Right atrium auricular region (tissue), 2 donors: ENCODE measurements around the gene TPRX1. TPM values are rescaled to one million over a fixed set of nuclear protein-coding genes. Genes with fewer than 3 reads are reported as not detected.
"Not testable (repeated sequence)": the region's sequence is repeated elsewhere in the genome, so short reads cannot be mapped to it uniquely, and the experiment has no call there.

Source experiments
- DNase-seq: peaks from one replicate; pipeline ENCODE4 v3.0.0-alpha.2; 2019; ENCODE audit warnings: low spot score
- H3K27ac ChIP-seq, 2 donors: fragments of 200-600 bp; sonication (generic); 1 replicate in 1 of 2; 2 replicates in 1 of 2; pipeline ENCODE4 v1.5.1; 2016 to 2019
- H3K27me3 ChIP-seq, 2 donors: fragments of 200-600 bp; sonication (generic); one replicate each; pipeline versions ENCODE4 v1.5.1 to v1.6.0; 2017 to 2019
- H3K36me3 ChIP-seq: fragments of 200-600 bp; sonication (generic); one replicate; pipeline ENCODE4 v1.5.1; 2016
- H3K4me1 ChIP-seq, 2 donors: fragments of 200-600 bp; sonication (generic); one replicate each; pipeline versions ENCODE4 v1.5.1 to v1.6.0; 2017 to 2019
- H3K4me3 ChIP-seq, 2 donors: fragments of 200-600 bp; sonication (generic); 1 replicate in 1 of 2; 2 replicates in 1 of 2; pipeline ENCODE4 v1.5.1; 2017 to 2019; ENCODE audit warnings: mild to moderate bottlenecking in 1 of 2, moderate library complexity in 1 of 2
- H3K9me3 ChIP-seq, 2 donors: fragments of 200-600 bp; sonication (generic); one replicate each; pipeline ENCODE4 v1.5.1; 2019
- total RNA-seq, 2 donors: library from RNA; depleted of rRNA; stranded (reverse); fragments of >200 nt; gene quantifications; one replicate each; pipeline ENCODE4 v1.1.0, GENCODE V29; 2016
- TF ChIP-seq, protein P1 (sequence below), 2 donors: fragments of 200-600 bp; sonication (generic); IDR thresholded peaks; one replicate each; pipeline ENCODE4 v1.5.1; 2019; ENCODE audit warnings: antibody characterized with exemption in 2 of 2

The TPRX1 gene
- total RNA-seq, 2 donors from 2014 or later = not detected

DNA sequence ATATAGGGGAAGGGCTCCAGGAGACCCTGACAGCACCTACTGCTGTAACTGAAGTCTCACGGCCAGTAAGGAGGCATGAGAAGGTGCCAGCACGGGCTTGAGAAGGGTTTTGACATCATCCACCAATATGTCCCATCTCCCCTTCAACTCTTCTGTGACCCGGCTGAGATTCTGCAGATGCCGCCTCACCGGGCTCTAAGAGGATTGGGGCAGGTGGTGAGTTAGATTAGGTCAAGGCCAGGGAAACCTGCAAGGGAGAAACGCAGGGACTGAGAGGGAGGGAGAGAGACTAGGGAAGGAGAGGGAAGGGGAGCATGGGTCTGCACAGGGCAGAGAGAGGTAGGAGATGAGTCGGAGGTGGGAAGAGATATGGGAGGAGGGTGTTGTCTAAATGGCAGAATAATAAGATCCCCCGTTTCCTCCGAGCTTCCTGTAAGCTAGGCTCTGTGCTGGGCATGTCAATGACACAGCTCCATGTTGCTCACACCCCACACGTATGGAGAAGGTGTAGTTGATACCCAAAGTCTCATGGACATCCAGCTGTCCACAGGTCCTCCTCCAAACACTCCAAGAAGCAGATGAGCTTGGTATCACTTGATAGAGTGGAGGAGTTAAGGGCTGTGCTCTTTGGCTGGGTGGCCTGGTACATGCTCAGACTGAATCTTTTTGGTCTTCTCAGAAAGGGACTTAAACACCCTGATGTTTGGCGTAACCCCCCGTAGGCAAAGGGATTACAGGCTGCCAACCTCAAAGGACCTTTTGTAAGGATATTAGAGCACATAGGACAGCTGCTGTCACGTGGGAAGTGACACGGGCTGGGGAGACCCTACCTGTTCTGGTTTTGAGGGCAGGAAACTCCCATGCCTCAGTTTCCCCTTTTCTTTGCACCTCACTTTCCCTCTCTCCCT, 6.1 kb downstream of the TPRX1 start:
- Histone ChIP-seq H3K4me3 (no peak overlapping the region), H3K27ac (no peak overlapping the region), H3K36me3 (no peaks in the 10 kb centered on the region), H3K27me3 (no peaks in the 10 kb centered on the region), H3K4me1 (no peaks in the 10 kb centered on the region), H3K9me3 (no peaks in the 10 kb centered on the region)
- TF ChIP-seq, protein P1, sequence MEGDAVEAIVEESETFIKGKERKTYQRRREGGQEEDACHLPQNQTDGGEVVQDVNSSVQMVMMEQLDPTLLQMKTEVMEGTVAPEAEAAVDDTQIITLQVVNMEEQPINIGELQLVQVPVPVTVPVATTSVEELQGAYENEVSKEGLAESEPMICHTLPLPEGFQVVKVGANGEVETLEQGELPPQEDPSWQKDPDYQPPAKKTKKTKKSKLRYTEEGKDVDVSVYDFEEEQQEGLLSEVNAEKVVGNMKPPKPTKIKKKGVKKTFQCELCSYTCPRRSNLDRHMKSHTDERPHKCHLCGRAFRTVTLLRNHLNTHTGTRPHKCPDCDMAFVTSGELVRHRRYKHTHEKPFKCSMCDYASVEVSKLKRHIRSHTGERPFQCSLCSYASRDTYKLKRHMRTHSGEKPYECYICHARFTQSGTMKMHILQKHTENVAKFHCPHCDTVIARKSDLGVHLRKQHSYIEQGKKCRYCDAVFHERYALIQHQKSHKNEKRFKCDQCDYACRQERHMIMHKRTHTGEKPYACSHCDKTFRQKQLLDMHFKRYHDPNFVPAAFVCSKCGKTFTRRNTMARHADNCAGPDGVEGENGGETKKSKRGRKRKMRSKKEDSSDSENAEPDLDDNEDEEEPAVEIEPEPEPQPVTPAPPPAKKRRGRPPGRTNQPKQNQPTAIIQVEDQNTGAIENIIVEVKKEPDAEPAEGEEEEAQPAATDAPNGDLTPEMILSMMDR (IDR thresholded peaks at IDR 0.05) = no peak
- no peak for DNase-seq

DNA sequence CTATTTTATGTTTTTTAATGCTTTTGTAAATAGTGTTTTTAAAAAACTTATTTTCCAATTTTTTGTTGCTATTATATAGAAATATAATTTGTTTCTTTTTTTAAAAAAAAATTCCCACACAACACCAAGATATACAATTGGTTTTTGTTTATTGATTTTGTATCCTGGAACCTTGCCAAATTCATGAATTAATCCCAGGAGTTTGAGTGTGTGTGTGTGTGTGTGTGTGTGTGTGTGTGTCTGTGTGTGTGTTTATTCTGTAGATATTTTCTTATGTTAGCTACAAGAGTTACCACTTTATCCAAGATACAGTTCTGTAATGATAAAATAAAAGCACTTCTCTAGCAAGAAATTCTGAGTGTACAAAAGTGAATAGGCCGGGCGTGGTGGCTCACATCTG, 7.6 kb downstream of the TPRX1 start:
- no peaks in the 10 kb centered on the region for H3K4me1 ChIP-seq
- H3K27ac ChIP-seq = no peak overlapping the region
- H3K4me3 ChIP-seq = no peak overlapping the region
- no peaks in the 10 kb centered on the region for H3K9me3 ChIP-seq
- DNase-seq = no peak
- H3K27me3 ChIP-seq = no peaks in the 10 kb centered on the region
- H3K36me3 ChIP-seq = no peaks in the 10 kb centered on the region
- TF ChIP-seq, protein P1 (IDR thresholded peaks at IDR 0.05) = no peak

DNA sequence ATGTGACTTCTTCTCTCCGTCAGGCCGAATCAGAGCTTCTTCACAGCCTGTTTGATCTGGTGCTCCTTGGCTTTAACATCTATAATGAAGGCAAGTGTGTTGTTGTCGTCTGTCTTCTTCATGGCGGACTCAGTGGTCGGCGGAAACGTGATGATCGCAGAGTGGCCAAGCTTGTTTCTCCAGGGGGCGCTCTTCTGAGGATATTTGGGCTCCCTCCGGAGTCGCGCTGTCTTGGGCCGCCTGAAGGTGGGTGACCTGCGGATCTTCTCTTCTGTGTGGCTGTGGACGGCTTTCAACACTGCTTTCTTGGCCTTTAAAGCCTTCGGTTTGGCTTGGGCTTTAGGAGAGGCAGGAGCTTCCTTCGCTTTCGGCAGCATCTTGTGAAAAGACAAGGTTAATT, 9.8 kb downstream of the TPRX1 start:
- H3K4me3 ChIP-seq = no peak overlapping the region
- TF ChIP-seq, protein P1 (IDR thresholded peaks at IDR 0.05) = no peak
- no peak for DNase-seq
- H3K36me3 ChIP-seq = no peaks in the 10 kb centered on the region
- H3K4me1 ChIP-seq = no peaks in the 10 kb centered on the region
- H3K9me3 ChIP-seq = no peaks in the 10 kb centered on the region
- H3K27ac ChIP-seq = no peak overlapping the region
- no peaks in the 10 kb centered on the region for H3K27me3 ChIP-seq

DNA sequence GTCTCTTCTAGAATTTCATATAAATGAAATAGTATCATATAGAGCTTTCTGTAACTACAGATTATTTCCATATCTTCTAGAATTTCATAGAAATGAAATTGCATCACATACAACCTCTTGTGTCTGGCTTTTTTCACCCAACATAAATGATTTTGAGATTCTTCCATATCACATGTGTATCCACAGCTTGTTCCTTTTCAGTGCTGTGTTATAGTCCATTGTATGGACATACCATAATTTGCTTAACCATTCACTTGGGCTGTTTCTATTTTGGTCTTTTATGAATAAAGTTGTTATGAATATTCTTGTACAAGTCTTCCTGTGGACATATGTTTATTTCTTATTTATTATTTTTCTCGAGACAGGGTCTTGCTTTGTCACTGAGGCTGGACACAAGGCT, 11.7 kb downstream of the TPRX1 start:
- DNase-seq = no peak
- Histone ChIP-seq H3K27me3 (no peaks in the 10 kb centered on the region), H3K36me3 (no peaks in the 10 kb centered on the region), H3K27ac (no peak overlapping the region), H3K4me1 (peaks cover 0 to 10% of the 10 kb centered on the region in 2 donors), H3K4me3 (no peak overlapping the region), H3K9me3 (no peaks in the 10 kb centered on the region)
- TF ChIP-seq, protein P1 (IDR thresholded peaks at IDR 0.05) = no peak

DNA sequence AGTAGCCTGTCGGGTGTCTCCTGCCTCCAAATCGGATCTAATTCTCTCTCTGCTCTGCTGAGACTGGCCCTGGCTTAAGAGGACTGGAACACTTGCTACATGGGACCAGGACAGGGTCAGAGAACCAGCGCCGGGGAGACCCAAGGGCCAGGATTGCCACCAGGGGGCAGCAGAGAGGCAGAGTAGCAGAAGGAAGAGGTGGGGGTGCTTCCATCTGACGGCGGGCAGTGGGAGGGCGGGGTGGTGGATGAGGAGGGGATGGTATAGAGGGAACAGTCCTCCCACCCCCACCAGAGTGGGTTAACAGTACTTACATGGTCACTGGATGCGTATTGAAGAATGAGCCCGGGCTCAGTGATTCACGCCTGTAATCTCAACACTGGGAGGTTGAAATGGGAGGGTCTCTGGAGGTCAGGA, 13.9 kb downstream of the TPRX1 start:
- Histone ChIP-seq H3K4me1 (peaks cover 0 to 10% of the 10 kb centered on the region in 2 donors), H3K27me3 (no peaks in the 10 kb centered on the region), H3K9me3 (no peaks in the 10 kb centered on the region), H3K4me3 (no peak overlapping the region), H3K27ac (no peak overlapping the region), H3K36me3 (peaks cover 12% of the 10 kb centered on the region)
- TF ChIP-seq, protein P1 (IDR thresholded peaks at IDR 0.05) = peak; percentile 86 to 88
- DNase-seq = peak; percentile 85

DNA sequence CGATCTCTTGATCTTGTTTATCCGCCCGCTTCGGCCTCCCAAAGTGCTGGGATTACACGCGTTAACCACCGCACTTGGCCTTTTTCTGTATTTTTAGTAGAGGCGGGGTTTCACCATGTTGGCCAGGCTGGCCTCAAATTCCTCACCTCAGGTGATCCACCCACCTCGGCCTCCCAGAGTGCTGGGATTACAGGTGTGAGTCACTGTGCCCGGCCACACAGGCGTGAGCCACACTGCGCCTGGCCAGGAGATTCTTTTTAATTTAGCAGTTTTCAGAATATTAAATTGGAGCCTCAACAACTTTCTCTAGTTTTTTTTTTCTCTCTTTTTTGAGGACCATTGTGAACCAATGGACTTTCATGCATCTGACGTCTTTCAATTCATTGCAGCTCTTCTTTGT, 14.5 kb downstream of the TPRX1 start:
- not testable (repeated sequence) for H3K4me1 ChIP-seq, H3K4me3 ChIP-seq, H3K27ac ChIP-seq, H3K9me3 ChIP-seq, H3K27me3 ChIP-seq, DNase-seq
- H3K36me3 ChIP-seq = peaks cover 17% of the 10 kb centered on the region

DNA sequence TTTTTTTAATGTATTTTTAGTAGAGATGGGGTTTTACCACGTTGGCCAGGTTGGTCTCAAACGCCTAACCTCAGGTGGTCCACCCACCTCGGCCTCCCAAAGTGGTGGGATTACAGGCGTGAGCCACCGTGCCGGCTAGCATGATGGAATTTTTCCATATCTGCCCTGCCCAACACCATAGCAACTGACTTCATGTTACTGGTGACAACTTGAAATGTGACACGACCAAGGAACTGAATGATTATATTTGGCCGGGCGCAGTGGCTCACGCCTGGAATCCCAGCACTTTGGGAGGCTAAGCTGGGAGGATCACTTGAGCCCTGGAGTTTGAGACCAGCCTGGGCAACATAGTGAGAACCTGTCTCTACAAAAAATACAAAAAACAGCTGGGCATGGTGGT, 17.0 kb downstream of the TPRX1 start:
- not testable (repeated sequence) for H3K27me3 ChIP-seq, DNase-seq, H3K9me3 ChIP-seq, H3K27ac ChIP-seq, H3K4me3 ChIP-seq
- peaks cover 42% of the 10 kb centered on the region for H3K36me3 ChIP-seq
- peaks cover 0 to 16% of the 10 kb centered on the region in 2 donors for H3K4me1 ChIP-seq
